Right lobe of liver (tissue), 4 donors: ENCODE results near the gene CEP164.

Experiments used
- POLR2A ChIP-seq: fragments of 450-650 bp; IDR thresholded peaks from one replicate; pipeline ENCODE4 v1.6.1; 2017; ENCODE audit warnings: antibody characterized with exemption, mild to moderate bottlenecking
- TF ChIP-seq, protein P1 (sequence below), 4 donors: fragments of 200-600 bp in 3 of 4; fragments of 450-650 bp in 1 of 4; IDR thresholded peaks; one replicate each; pipeline versions ENCODE4 v1.5.1 to v1.8.0; 2016 to 2022; ENCODE audit warnings: antibody characterized with exemption in 4 of 4, mild to moderate bottlenecking in 2 of 4
- donor health status: DM: no; HTN: no; CAD: no.
- donor health status: DM: no; HTN: no; CAD: no.
- donor health status: DM: no; HTN: yes; CAD: no.

DNA sequence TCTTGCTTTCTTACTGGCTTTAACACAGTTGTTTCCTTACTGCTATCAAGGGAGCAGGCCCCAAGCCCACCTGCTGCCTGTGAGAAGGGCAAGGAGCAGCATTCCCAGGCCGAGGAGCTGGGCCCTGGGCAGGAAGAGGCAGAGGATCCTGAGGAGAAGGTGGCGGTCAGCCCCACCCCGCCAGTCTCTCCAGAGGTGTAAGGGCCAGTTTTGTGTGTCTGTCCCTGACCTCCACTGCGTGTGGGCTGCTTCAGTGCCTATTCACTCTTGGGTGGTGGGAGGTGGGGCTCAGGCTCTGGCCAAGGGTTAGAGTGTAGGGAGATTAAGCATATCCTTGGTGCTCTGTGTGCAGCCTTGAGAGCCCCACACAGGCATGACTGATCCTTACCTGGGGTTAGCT lies 55.1 kb downstream of the CEP164 start:
- no peak for TF ChIP-seq POLR2A
- TF ChIP-seq, protein P1, sequence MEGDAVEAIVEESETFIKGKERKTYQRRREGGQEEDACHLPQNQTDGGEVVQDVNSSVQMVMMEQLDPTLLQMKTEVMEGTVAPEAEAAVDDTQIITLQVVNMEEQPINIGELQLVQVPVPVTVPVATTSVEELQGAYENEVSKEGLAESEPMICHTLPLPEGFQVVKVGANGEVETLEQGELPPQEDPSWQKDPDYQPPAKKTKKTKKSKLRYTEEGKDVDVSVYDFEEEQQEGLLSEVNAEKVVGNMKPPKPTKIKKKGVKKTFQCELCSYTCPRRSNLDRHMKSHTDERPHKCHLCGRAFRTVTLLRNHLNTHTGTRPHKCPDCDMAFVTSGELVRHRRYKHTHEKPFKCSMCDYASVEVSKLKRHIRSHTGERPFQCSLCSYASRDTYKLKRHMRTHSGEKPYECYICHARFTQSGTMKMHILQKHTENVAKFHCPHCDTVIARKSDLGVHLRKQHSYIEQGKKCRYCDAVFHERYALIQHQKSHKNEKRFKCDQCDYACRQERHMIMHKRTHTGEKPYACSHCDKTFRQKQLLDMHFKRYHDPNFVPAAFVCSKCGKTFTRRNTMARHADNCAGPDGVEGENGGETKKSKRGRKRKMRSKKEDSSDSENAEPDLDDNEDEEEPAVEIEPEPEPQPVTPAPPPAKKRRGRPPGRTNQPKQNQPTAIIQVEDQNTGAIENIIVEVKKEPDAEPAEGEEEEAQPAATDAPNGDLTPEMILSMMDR (IDR thresholded peaks at IDR 0.05): no peak
